Measurements from ENCODE around the gene LENEP.

The LENEP gene

GRCh38 chr1:155016231-155016831, 22.9 kb downstream of the LENEP start:
- Mint-ChIP-seq H3K27me3 (no peaks in the 10 kb centered on the region), H3K36me3 (no peaks in the 10 kb centered on the region), H3K9me3 (ENCODE audit: low read depth) (no peaks in the 10 kb centered on the region), H3K27ac (no peak overlapping the region), H3K4me3 (peak overlapping the region; percentile 40), H3K4me1 (ENCODE audit: low read depth) (peaks cover 49% of the 10 kb centered on the region)

GRCh38 chr1:155017041-155017945, 23.9 kb downstream of the LENEP start:
- H3K4me3 Mint-ChIP-seq = peak overlapping the region; percentile 61
- H3K27ac Mint-ChIP-seq = no peak overlapping the region
- peaks cover 1% of the 10 kb centered on the region for H3K27me3 Mint-ChIP-seq
- no peaks in the 10 kb centered on the region for H3K36me3 Mint-ChIP-seq
- peaks cover 46% of the 10 kb centered on the region for H3K4me1 Mint-ChIP-seq (ENCODE audit: low read depth)
- no peaks in the 10 kb centered on the region for H3K9me3 Mint-ChIP-seq (ENCODE audit: low read depth)

DNA sequence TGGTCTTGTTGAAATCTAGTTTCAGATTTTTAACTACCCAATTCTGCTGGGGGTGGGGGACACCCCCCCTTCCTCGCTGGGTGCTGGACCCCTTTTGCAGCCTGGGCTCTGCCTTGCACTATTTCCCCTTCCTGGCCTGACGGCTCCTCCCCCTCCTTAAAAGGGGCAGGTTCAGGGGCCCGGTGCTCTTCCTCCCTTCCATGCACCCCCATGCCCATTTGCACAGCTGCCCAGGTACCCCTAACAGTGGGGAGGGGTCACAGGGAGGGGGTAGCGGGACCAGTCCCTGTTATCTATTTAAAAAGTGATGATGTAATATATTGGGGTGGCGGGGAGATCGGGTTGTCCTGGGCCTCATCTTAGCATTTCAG, 24.5 kb downstream of the LENEP start:
- Mint-ChIP-seq H3K36me3 (no peaks in the 10 kb centered on the region), H3K27me3 (peaks cover 1% of the 10 kb centered on the region), H3K4me3 (peak overlapping the region; percentile 61), H3K9me3 (ENCODE audit: low read depth) (no peaks in the 10 kb centered on the region), H3K4me1 (ENCODE audit: low read depth) (peaks cover 39% of the 10 kb centered on the region), H3K27ac (no peak overlapping the region)

DNA sequence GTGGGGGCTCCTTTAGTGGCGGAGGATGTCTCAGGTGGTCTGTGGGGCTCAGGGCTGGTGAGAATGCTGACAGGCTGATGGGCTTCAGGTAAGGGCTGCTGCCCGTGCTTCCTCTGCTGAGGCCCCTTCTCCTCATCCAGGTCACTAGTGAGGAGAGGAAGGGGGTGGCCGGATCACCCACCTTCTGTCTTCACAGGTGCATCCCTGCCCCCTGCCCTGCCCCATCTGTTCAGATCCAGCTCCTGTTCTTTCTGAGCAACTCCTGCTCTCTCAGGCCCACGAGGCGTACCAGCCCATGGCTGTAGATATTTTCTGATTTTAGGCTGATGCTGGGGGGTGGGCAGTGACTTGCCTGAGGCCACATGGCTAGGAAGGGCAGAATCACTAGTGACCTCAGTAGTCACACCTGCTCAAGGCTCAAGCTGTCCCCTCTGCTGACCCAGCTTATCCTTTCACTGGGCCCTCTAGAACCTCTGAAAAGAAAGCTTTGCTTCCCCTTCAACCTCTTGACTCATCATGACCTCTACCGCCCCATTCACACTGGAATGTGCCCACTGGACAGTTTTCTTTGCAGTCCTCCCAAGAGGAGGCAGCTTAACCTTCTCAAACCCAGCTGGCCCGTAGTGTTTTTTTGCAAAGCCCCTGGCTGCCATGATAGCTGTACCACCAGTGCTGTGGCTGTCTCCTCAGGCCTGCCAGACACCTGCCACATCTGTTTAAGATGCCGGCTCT, 25.4 kb downstream of the LENEP start:
- H3K9me3 Mint-ChIP-seq (ENCODE audit: low read depth) = no peaks in the 10 kb centered on the region
- peaks cover 32% of the 10 kb centered on the region for H3K4me1 Mint-ChIP-seq (ENCODE audit: low read depth)
- no peaks in the 10 kb centered on the region for H3K36me3 Mint-ChIP-seq
- peaks cover 1% of the 10 kb centered on the region for H3K27me3 Mint-ChIP-seq
- no peak overlapping the region for H3K4me3 Mint-ChIP-seq
- H3K27ac Mint-ChIP-seq = no peak overlapping the region

DNA sequence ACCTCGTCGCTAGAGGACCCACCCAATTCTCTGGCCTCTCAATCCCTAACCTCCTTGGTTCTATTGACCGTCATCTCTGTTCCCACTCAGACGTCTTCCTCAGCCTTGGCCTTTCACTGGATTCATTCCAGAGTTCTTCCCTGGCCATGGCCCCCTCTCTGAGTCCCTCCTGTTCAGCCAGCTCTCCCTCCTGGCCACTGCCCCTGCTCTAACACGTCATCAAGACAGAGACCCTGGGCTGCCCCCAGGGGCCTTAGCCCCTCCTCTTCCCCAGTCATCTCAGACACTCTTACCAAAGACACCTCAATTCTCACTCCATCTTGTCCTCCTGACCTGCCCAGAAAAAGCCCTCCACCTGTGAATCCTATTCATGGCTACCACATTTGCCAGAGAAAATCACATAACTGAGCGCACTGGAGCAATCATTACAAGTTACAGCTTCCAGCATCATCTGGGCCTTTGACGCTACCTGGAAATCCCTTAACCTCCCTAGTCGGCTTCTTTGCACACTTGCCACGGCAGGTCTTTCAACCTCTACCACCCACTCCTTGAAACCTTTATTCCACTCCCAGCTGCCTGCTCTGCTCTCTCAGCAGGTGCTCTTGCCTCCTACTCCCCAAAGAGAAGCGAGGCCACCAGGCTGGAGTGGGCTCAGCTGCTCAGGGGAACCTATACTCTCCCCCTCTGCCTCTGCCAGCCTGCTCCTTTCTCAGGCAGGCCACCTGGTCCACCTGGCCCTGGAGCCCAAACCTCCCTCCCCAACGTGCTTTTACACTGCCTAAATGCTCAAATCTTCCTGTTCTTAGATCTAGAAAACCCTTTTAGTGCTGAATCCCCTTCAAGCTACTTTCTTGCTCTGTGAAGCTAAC, 26.2 kb downstream of the LENEP start:
- no peak overlapping the region for H3K27ac Mint-ChIP-seq
- H3K27me3 Mint-ChIP-seq = peaks cover 1% of the 10 kb centered on the region
- no peak overlapping the region for H3K4me3 Mint-ChIP-seq
- H3K4me1 Mint-ChIP-seq (ENCODE audit: low read depth) = peaks cover 24% of the 10 kb centered on the region
- no peaks in the 10 kb centered on the region for H3K9me3 Mint-ChIP-seq (ENCODE audit: low read depth)
- no peaks in the 10 kb centered on the region for H3K36me3 Mint-ChIP-seq

- Mint-ChIP-seq H3K9me3 (ENCODE audit: low read depth) (no peaks in the 10 kb centered on the region), H3K36me3 (no peaks in the 10 kb centered on the region), H3K4me1 (ENCODE audit: low read depth) (peaks cover 6% of the 10 kb centered on the region), H3K27me3 (peaks cover 1% of the 10 kb centered on the region), H3K4me3 (no peak overlapping the region), H3K27ac (no peak overlapping the region)
Measured at GRCh38 chr1:155022136-155022926, 28.9 kb downstream of the LENEP start.

DNA sequence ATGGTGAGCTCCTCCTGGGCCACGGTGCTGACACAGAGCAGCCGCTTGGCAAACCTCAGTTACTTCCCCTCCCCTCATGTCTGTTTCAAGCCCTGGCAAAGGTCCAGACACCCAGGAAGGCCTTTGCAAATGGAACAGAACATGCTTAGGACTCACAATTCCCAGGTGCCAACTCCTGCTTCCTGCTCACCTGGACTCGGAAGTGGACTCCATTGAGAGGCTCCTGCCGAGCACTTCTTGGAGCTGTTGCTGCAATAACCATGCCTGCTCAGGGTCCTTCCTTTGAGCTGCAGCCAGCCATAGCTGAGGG, 29.5 kb downstream of the LENEP start:
- Mint-ChIP-seq H3K4me3 (no peak overlapping the region), H3K27ac (no peak overlapping the region), H3K36me3 (no peaks in the 10 kb centered on the region)

GRCh38 chr1:155023627-155024026, 30.2 kb downstream of the LENEP start:
- Mint-ChIP-seq H3K36me3 (no peaks in the 10 kb centered on the region), H3K27ac (no peak overlapping the region), H3K27me3 (peaks cover 1% of the 10 kb centered on the region), H3K4me3 (no peak overlapping the region), H3K4me1 (ENCODE audit: low read depth) (no peaks in the 10 kb centered on the region), H3K9me3 (ENCODE audit: low read depth) (no peaks in the 10 kb centered on the region)

More for the DNA sequence above, 29.5 kb downstream of the LENEP start:
- no peaks in the 10 kb centered on the region for H3K9me3 Mint-ChIP-seq (ENCODE audit: low read depth)
- H3K4me1 Mint-ChIP-seq (ENCODE audit: low read depth) = peaks cover 3% of the 10 kb centered on the region
- peaks cover 1% of the 10 kb centered on the region for H3K27me3 Mint-ChIP-seq

DNA sequence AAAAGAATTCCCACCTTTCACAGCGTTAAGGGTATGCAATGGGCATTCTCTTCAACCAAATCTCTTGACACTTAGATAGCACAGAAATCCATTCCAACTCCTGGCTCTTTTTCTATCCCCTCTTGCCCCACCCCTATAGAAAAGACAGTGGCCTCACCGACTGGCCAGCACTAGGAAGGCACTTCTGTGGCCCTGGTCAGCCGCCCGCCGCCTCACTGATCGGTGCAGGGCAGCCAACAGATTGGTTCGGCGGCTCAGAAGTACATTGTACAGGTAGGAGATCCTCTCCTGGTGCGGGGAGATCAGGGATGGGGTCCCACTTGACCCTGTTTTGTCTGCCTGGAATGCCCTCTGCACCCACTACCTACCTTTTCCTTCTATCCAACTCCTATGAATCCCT, 30.9 kb downstream of the LENEP start:
- H3K36me3 Mint-ChIP-seq = no peaks in the 10 kb centered on the region
- H3K27ac Mint-ChIP-seq = no peak overlapping the region
- H3K9me3 Mint-ChIP-seq (ENCODE audit: low read depth) = no peaks in the 10 kb centered on the region
- peaks cover 1% of the 10 kb centered on the region for H3K27me3 Mint-ChIP-seq
- H3K4me1 Mint-ChIP-seq (ENCODE audit: low read depth) = no peaks in the 10 kb centered on the region
- no peak overlapping the region for H3K4me3 Mint-ChIP-seq

DNA sequence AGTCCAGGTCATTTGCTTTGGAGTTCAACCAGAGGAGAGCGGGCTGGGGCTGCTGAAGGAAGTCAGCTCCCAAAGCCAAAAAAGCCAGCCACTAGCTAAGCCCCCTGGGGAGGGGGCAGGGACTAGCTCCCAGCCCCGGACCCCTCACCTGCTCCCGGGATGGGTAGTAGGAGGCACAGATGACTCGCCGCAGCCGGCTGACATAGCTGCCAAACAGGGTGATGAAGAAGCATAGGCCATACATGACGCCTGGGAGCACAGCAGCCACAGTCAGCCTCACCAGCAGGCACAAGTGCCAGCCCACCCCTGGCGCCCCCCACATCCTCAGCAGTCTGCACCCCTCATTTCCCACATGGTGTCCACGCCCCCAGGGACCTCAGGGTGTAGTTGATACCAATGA, 32.8 kb downstream of the LENEP start:
- peaks cover 1% of the 10 kb centered on the region for H3K27me3 Mint-ChIP-seq
- H3K27ac Mint-ChIP-seq = no peak overlapping the region
- H3K9me3 Mint-ChIP-seq (ENCODE audit: low read depth) = no peaks in the 10 kb centered on the region
- no peaks in the 10 kb centered on the region for H3K36me3 Mint-ChIP-seq
- H3K4me1 Mint-ChIP-seq (ENCODE audit: low read depth) = no peaks in the 10 kb centered on the region
- no peak overlapping the region for H3K4me3 Mint-ChIP-seq

DNA sequence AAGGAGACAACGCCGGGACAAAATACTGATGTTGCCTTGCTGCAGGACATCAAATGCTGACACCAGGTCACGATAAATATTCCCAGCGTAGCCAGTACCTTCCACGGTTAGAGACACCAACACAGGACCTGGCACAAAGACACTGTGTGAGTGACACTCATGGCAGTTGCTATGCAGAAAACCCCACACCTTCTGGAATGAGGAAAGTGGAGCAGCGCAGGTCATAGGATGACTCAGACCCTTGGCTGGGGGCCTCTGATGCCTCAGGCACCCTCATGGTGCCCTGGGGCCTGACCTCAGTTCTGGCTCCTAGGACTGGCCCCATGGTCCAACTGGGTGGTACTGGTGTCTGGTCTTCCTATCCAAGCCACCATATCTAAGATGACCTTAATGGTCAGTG, 33.2 kb downstream of the LENEP start:
- no peaks in the 10 kb centered on the region for H3K4me1 Mint-ChIP-seq (ENCODE audit: low read depth)
- no peaks in the 10 kb centered on the region for H3K36me3 Mint-ChIP-seq
- no peak overlapping the region for H3K27ac Mint-ChIP-seq
- H3K4me3 Mint-ChIP-seq = no peak overlapping the region
- peaks cover 1% of the 10 kb centered on the region for H3K27me3 Mint-ChIP-seq
- no peaks in the 10 kb centered on the region for H3K9me3 Mint-ChIP-seq (ENCODE audit: low read depth)

DNA sequence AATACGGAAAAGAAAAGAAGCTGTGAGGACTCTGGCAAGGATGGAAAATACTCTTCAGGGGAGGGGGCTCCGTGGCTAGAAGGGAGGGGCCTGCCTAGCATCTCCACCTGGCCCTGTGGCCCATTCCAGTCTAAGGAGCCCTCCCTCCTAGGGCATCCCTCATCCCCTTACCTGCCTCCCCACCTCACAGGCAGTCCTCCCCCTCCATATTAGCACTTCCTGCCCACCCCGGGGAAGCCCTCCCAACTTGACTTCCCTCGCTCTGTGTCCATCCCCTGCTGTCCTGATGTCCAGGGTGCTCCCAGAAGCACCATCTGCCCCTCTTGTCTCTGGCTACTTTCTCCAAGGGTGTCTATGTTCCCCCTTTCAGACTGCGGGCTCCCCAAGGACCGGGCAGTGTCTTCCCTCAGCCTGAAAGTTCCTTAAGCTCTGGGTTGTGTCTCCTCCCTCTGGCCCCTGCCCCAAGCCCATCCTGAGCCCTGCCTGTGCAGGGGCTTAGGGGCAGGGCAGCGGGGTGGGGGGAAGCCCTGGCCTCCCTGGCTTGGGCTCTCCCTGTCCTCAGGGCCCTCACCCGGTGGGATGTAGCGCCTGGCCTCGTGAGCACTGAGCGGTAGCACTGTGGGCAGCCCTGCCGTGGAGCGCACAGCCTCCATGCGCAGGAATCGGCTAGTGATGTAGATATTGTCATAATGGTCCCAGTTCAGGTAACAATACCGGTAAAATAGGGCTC, 36.3 kb downstream of the LENEP start:
- Mint-ChIP-seq H3K27ac (no peak overlapping the region), H3K36me3 (no peaks in the 10 kb centered on the region), H3K9me3 (ENCODE audit: low read depth) (no peaks in the 10 kb centered on the region), H3K27me3 (no peaks in the 10 kb centered on the region), H3K4me1 (ENCODE audit: low read depth) (no peaks in the 10 kb centered on the region), H3K4me3 (no peak overlapping the region)

DNA sequence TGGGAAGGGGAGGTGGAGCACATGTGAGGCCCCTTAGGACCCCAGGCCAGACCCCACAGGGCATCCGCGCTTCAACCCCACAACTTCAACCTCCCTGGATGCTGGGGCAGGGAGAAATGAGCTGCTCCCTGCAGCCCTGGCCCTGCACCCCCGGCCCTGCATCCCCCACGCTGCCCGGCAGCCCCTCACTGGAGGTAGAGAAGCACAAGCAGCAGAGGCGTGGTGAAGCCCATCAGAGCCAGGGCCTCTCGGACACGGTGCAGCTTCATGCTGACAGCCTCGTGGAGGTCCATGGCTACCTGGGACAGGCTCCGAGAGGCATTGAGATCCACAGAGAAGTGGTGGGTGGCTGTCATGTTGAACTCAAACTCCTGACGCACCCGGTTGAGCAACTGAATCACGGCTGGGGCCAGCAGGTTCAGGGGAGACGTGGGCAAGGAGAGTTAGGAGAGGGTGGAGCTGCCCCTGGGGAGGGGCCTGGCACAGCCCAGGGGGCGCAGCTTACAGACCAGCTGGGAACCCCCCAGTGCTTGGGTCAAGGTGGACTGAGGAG, 36.9 kb downstream of the LENEP start:
- no peaks in the 10 kb centered on the region for H3K9me3 Mint-ChIP-seq (ENCODE audit: low read depth)
- no peaks in the 10 kb centered on the region for H3K27me3 Mint-ChIP-seq
- no peak overlapping the region for H3K4me3 Mint-ChIP-seq
- no peak overlapping the region for H3K27ac Mint-ChIP-seq
- H3K36me3 Mint-ChIP-seq = no peaks in the 10 kb centered on the region
- H3K4me1 Mint-ChIP-seq (ENCODE audit: low read depth) = no peaks in the 10 kb centered on the region

Measured in activated naive CD8-positive, alpha-beta T cell (primary cell).